GM12878 (cell line): Measurements from ENCODE around the gene PRKAR2B. TPM values are rescaled to one million over a fixed set of nuclear protein-coding genes. Genes with fewer than 3 reads are reported as not detected.

Experiments used
- ATAC-seq: fragments of 200-7000 bp; cut with Tn5 transposase; 3 replicates; pipeline ENCODE4 v1.9.1; 2020; ENCODE audit warnings: mild to moderate bottlenecking, moderate library complexity
- BruUV-seq: library from RNA; stranded (reverse); fragments of 400-500 nt; replicated peaks from 2 replicates; lab custom pipeline; 2021; lab: Mats Ljungman, UMichigan
- CTCF ChIA-PET: fragments of 300-600 bp; sonication (Branson Sonifier 250); formaldehyde crosslinking; extraction: SDS; loops from one replicate; lab custom pipeline; 2021; ENCODE audit warnings: inconsistent platforms; lab: Yijun Ruan, JAX
- POLR2A ChIA-PET: fragments of 350-600 bp; formaldehyde crosslinking; extraction: SDS; loops from one replicate; lab custom pipeline; 2021; ENCODE audit warnings: inconsistent platforms; lab: Charles Lee
- RAD21 ChIA-PET: fragments of 300-600 bp; sonication (Branson Sonifier 250); formaldehyde crosslinking; loops from one replicate; lab custom pipeline; 2023; ENCODE audit warnings: antibody characterized with exemption; ENCODE audit not compliant: unreplicated experiment; lab: Charles Lee
- SMC1A ChIA-PET: fragments of 300-600 bp; sonication (Branson Sonifier 250); formaldehyde crosslinking; loops from one replicate; lab custom pipeline; 2023; ENCODE audit not compliant: unreplicated experiment, uncharacterized antibody; lab: Charles Lee
- DNase-seq: peaks from one replicate; pipeline ENCODE4 v3.0.0-alpha.2; 2011; ENCODE audit warnings: low read depth, low spot score
- FAIRE-seq: peaks from 3 replicates; lab custom pipeline; 2011; peaks lifted over from hg19 to GRCh38; lab: Jason Lieb, UNC
- H2AFZ ChIP-seq: 2 replicates; pipeline ENCODE4 v1.6.0; 2011; ENCODE audit warnings: low read depth, low read length, control low read depth; ENCODE audit not compliant: control insufficient read depth
- H3K27ac ChIP-seq: 2 replicates; pipeline ENCODE4 v1.5.1; 2011; ENCODE audit warnings: control low read depth; ENCODE audit not compliant: control insufficient read depth, insufficient read depth
- H3K27me3 ChIP-seq, 2 experiments: replicated peaks in 1 of 2; 2 replicates each; pipeline versions ENCODE4 v1.6.0 to v1.6.1; 2011; ENCODE audit warnings: low read length in 1 of 2; ENCODE audit not compliant: control insufficient read depth in 2 of 2, insufficient read depth in 2 of 2
- H3K36me3 ChIP-seq, 2 experiments: 2 replicates each; pipeline ENCODE4 v1.5.1; 2011; ENCODE audit warnings: low read length in 1 of 2; ENCODE audit not compliant: control insufficient read depth in 2 of 2, insufficient read depth in 2 of 2
- H3K4me1 ChIP-seq: 2 replicates; pipeline ENCODE4 v1.6.1; 2011; ENCODE audit warnings: mild to moderate bottlenecking, low read length, moderate library complexity, mixed read lengths; ENCODE audit not compliant: control insufficient read depth, insufficient read depth
- H3K4me2 ChIP-seq: 2 replicates; pipeline ENCODE4 v1.6.0; 2011; ENCODE audit warnings: control low read depth; ENCODE audit not compliant: control insufficient read depth, insufficient read depth
- H3K4me3 ChIP-seq: fragments of 200-600 bp; sonication (generic); 2 replicates; pipeline ENCODE4 v1.5.1; 2016
- H3K79me2 ChIP-seq: 2 replicates; pipeline ENCODE4 v1.6.0; 2011; ENCODE audit warnings: low read length; ENCODE audit not compliant: control insufficient read depth, insufficient read depth
- H3K9ac ChIP-seq: 2 replicates; pipeline ENCODE4 v1.8.0; 2011; ENCODE audit warnings: low read length, control low read depth, mixed read lengths; ENCODE audit not compliant: control insufficient read depth, insufficient read depth
- H3K9me3 ChIP-seq: replicated peaks from 3 replicates; pipeline ENCODE4 v1.5.1; 2011; ENCODE audit warnings: mild to moderate bottlenecking, low read length; ENCODE audit not compliant: control insufficient read depth, insufficient read depth
- H4K20me1 ChIP-seq: 2 replicates; pipeline ENCODE4 v1.6.0; 2011; ENCODE audit not compliant: control insufficient read depth, insufficient read depth
- CEBPB ChIP-seq, 2 experiments: fragments of 150-350 bp in 1 of 2; IDR thresholded peaks; 2 replicates each; pipeline ENCODE4 v1.6.1; 2012 to 2014; ENCODE audit warnings: low read depth in 2 of 2, low read length in 2 of 2, borderline replicate concordance in 1 of 2, inconsistent platforms in 1 of 2
- CUX1 ChIP-seq: IDR thresholded peaks from 2 replicates; pipeline ENCODE4 v1.6.1; 2012; ENCODE audit warnings: improper control_type of control experiment, low read depth, low read length; ENCODE audit not compliant: insufficient replicate concordance
- ETV6 ChIP-seq, 2 experiments: fragments of 450-650 bp in 1 of 2; IDR thresholded peaks in 1 of 2; conservative IDR thresholded peaks in 1 of 2; 2 replicates each; pipeline ENCODE4 v1.6.1; 2014; ENCODE audit warnings: antibody characterized with exemption in 1 of 2, borderline replicate concordance in 1 of 2, low read depth in 1 of 2, mild to moderate bottlenecking in 1 of 2, moderate library complexity in 1 of 2
- FOXK2 ChIP-seq: fragments of 450-650 bp; IDR thresholded peaks from 2 replicates; pipeline ENCODE4 v1.6.1; 2017; ENCODE audit warnings: mild to moderate bottlenecking, moderate library complexity
- MLLT1 ChIP-seq: fragments of 450-650 bp; IDR thresholded peaks from 2 replicates; pipeline ENCODE4 v1.6.1; 2016; ENCODE audit warnings: mild to moderate bottlenecking
- NBN ChIP-seq: fragments of 450-650 bp; IDR thresholded peaks from 2 replicates; pipeline ENCODE4 v1.6.1; 2016
- NFIC ChIP-seq: IDR thresholded peaks from 2 replicates; pipeline ENCODE4 v1.6.1; 2012; ENCODE audit warnings: low read depth, mild to moderate bottlenecking, inconsistent platforms, low read length, moderate library complexity
- NFYB ChIP-seq: IDR thresholded peaks from 2 replicates; pipeline ENCODE4 v1.6.1; 2011; ENCODE audit warnings: low read depth, mild to moderate bottlenecking, low read length, improper control_type of control experiment, moderate library complexity; ENCODE audit not compliant: insufficient read depth
- RELB ChIP-seq: fragments of 450-650 bp; IDR thresholded peaks from 2 replicates; pipeline ENCODE4 v1.6.1; 2017; ENCODE audit warnings: low read depth, mild to moderate bottlenecking, moderate library complexity
- SP1 ChIP-seq: IDR thresholded peaks from one replicate; pipeline ENCODE4 v1.6.1; 2011; ENCODE audit warnings: low read depth, low read length
- ZNF592 ChIP-seq: fragments of 450-650 bp; IDR thresholded peaks from 2 replicates; pipeline ENCODE4 v1.6.1; 2017; ENCODE audit warnings: mild to moderate bottlenecking, moderate library complexity
- WGBS: methylation state at CpG from one replicate; pipeline ENCODE4 v1.1.6; 2016; ENCODE audit warnings: low lambda C conversion rate; ENCODE audit not compliant: insufficient replicate concordance, insufficient coverage; ENCODE audit errors: missing lambda C conversion rate; 5-methylcytosine and 5-hydroxymethylcytosine counted together
- in situ Hi-C: fragments of 300-500 bp; cut with MboI; formaldehyde crosslinking; loops from 9 replicates; pipeline ENCODE4 v1.14.3; 2018; ENCODE audit warnings: mixed read lengths
- intact Hi-C: fragments of 100-400 bp; cut with micrococcal nuclease; formaldehyde crosslinking; loops from one replicate; pipeline ENCODE4 v1.14.2; 2022; ENCODE audit not compliant: unreplicated experiment
- polyA plus RNA-seq, 11 experiments: library from polyadenylated mRNA; depleted of rRNA in 4 of 11; unstranded in 6 of 11; stranded (reverse) in 5 of 11; fragments of >200 nt; fragmentation: Nextera tagmentation in 4 of 11; fragmentation: Illumina TruSeq in 1 of 11; extraction: Ambion mirVana in 4 of 11; extraction: Trizol in 1 of 11; gene quantifications; 1 replicate in 1 of 11; 2 replicates in 10 of 11; pipeline versions ENCODE4 v1.2.1 to v1.2.3, GENCODE V29; 2011 to 2016; ENCODE audit warnings: inconsistent platforms in 2 of 11, missing spikeins in 2 of 11, low read depth in 1 of 11
- total RNA-seq, 4 experiments: library from RNA; depleted of rRNA in 3 of 4; stranded (reverse); fragments of >200 nt in 3 of 4; fragmentation: Illumina TruSeq in 1 of 4; extraction: Trizol in 1 of 4; gene quantifications; 2 replicates each; pipeline versions ENCODE4 v1.2.1 to v1.2.3, GENCODE V29; 2013 to 2021

The PRKAR2B gene
- total and polyA plus RNA-seq, 10 of the 15 experiments (the other 5 are each of a cell fraction or from before 2014, with no cell fraction given): 0.01 to 0.18 (median 0.04) TPM; not detected in 4

- WGBS: 50% methylated on average over 2 of the region's 2 CpGs
- Histone ChIP-seq H3K4me3 (no peak overlapping the region), H3K79me2 (no peaks in the 10 kb centered on the region), H3K9ac (no peak overlapping the region), H3K4me1 (no peaks in the 10 kb centered on the region), H2AFZ (no peak overlapping the region), H3K27ac (no peak overlapping the region), H3K36me3 (no peaks in the 10 kb centered on the region), H3K4me2 (no peak overlapping the region), H3K9me3 (no peaks in the 10 kb centered on the region), H4K20me1 (no peaks in the 10 kb centered on the region), H3K27me3 (no peaks in the 10 kb centered on the region; a peak in 1 of 4 replicates)
- ChIA-PET CTCF (no interaction called here), POLR2A (no interaction called here), RAD21 (no interaction called here), SMC1A (no interaction called here)
- ATAC-seq: no peak
- no TSS peak for BruUV-seq
- intact Hi-C loops (loop anchor here (10.0 kb wide), 2 partner anchors 493 to 983 kb away; partner anchors contain the start of gene CCDC71L), in situ Hi-C loops (no loop called here)
- no peak for DNase-seq
- no peak for FAIRE-seq
- TF ChIP-seq FOXK2 (no peak), RELB (no peak), CUX1 (no peak), NFIC (no peak), CEBPB (IDR thresholded peaks at IDR 0.05; ENCODE audit: borderline replicate concordance in 1 of 2, low read depth in 2 of 2, low read length in 2 of 2) (no peak), NFYB (no peak), ETV6 (conservative IDR thresholded peaks at IDR 0.05 in 1 of 2, IDR thresholded peaks at IDR 0.05 in 1 of 2; ENCODE audit: borderline replicate concordance in 1 of 2, low read depth in 1 of 2) (no peak), SP1 (no peak), ZNF592 (no peak), MLLT1 (no peak), NBN (no peak)
These were observed 113.5 kb downstream of the PRKAR2B start for GRCh38 chr7:107158028-107158427.
